Testis (tissue), 3 donors: Measurements from ENCODE around the gene ARID5B. TPM values are rescaled to one million over a fixed set of nuclear protein-coding genes. Genes with fewer than 3 reads are reported as not detected.

Source experiments
- DNase-seq: peaks from one replicate; pipeline ENCODE4 v3.0.0-alpha.2; 2019
- H3K27ac ChIP-seq, 2 donors: fragments of 200-600 bp; sonication (generic); one replicate each; pipeline ENCODE4 v1.5.1; 2019
- H3K27me3 ChIP-seq: fragments of 200-600 bp; sonication (generic); one replicate; pipeline ENCODE4 v1.5.1; 2019
- H3K36me3 ChIP-seq: fragments of 200-600 bp; sonication (generic); one replicate; pipeline ENCODE4 v1.5.1; 2017; ENCODE audit warnings: low read depth; ENCODE audit errors: missing control alignments
- H3K4me1 ChIP-seq: fragments of 200-600 bp; sonication (generic); one replicate; pipeline ENCODE4 v1.5.1; 2019
- H3K4me3 ChIP-seq, 2 donors: fragments of 200-600 bp; sonication (generic); one replicate each; pipeline ENCODE4 v1.5.1; 2017 to 2019
- H3K9me3 ChIP-seq: fragments of 200-600 bp; sonication (generic); one replicate; pipeline ENCODE4 v1.5.1; 2017
- CTCF ChIP-seq, 3 experiments: fragments of 450-650 bp in 2 of 3; fragments of 200-600 bp in 1 of 3; sonication (generic) in 1 of 3; IDR thresholded peaks; one replicate each; pipeline ENCODE4 v1.5.1; 2016 to 2019; ENCODE audit warnings: antibody characterized with exemption in 3 of 3, mild to moderate bottlenecking in 2 of 3, moderate library complexity in 1 of 3
- POLR2A ChIP-seq: fragments of 450-650 bp; IDR thresholded peaks from one replicate; pipeline ENCODE4 v1.6.1; 2017; ENCODE audit warnings: antibody characterized with exemption, mild to moderate bottlenecking, moderate library complexity
- WGBS, 2 donors: methylation state at CpG; one replicate each; pipeline ENCODE4 v1.1.5; 2018; 5-methylcytosine and 5-hydroxymethylcytosine counted together
- intact Hi-C: fragments of 100-400 bp; cut with DNase I; formaldehyde crosslinking; loops from one replicate; pipeline ENCODE4 v1.15.1; 2023; ENCODE audit warnings: low total_unique reads
- polyA plus RNA-seq: library from polyadenylated mRNA; stranded (reverse); fragments of 350-450 nt; fragmentation: Illumina TruSeq; extraction: RNeasy Lipid Tissue Mini Kit (QIAGEN cat#74804); gene quantifications from one replicate; pipeline ENCODE4 v1.2.3, GENCODE V29; 2014; ENCODE audit warnings: low read depth, low replicate concordance; ENCODE audit not compliant: insufficient read depth
- total RNA-seq, 2 donors: library from RNA; depleted of rRNA; stranded (reverse); fragments of >200 nt; gene quantifications; one replicate each; pipeline ENCODE4 v1.2.3, GENCODE V29; 2016

Gene ARID5B
- total and polyA plus RNA-seq, 3 donors from 2014 or later = 14.3 to 73.6 (median 52.1) TPM

DNA sequence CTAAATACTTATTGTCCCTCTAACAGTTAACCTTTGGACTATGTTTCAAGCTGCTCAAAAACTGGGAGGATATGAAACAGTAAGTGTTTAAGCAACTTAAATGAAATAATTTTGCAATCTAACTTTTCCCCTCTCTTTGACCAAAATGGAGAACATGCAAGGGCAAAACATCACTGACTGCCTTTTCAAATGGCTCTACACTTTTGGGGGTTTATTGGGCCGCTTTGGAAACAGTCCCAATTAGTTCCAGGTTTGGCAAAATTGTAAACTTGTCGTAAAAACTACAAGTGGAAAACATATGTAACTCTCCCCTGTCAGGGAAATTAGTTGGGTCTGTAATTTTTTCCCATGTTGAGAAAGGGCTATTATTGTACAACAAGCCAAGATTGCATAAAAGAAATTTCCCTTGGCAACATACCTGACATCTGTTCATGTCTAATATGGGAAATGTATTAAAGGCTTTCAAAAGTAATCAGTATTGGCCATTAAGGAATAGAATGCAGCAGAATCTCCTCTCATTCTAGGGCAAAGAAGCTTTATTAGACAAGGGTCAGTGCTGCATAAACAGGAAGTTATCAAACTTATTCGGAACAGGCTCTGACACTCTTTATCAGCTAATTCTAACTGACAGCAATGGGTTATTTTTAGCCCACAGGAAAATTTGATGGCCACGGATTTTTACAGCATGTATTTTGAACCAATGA lies 157.9 kb downstream of the ARID5B start:
- Histone ChIP-seq H3K4me1 (peaks cover 62% of the 10 kb centered on the region), H3K27me3 (no peaks in the 10 kb centered on the region)
- intact Hi-C loops = no loop called here

GRCh38 chr10:62062028-62062427 lies 160.5 kb downstream of the ARID5B start:
- H3K4me1 ChIP-seq = peaks cover 37% of the 10 kb centered on the region
- H3K9me3 ChIP-seq = no peaks in the 10 kb centered on the region
- DNase-seq = no peak
- no peaks in the 10 kb centered on the region for H3K36me3 ChIP-seq
- H3K27ac ChIP-seq = peak overlapping the region in 1 of 2 donors; percentile 67
- 50 to 77% methylated on average over 1 of the region's 1 CpG for WGBS, 2 donors
- H3K27me3 ChIP-seq = no peaks in the 10 kb centered on the region
- intact Hi-C loops = no loop called here
- no peak for TF ChIP-seq POLR2A
- TF ChIP-seq CTCF (IDR thresholded peaks at IDR 0.05) = no peak
- H3K4me3 ChIP-seq = no peak overlapping the region

More for the DNA sequence above, 157.9 kb downstream of the ARID5B start:
- Histone ChIP-seq H3K27ac (peak overlapping the region; percentile 89 to 96), H3K36me3 (no peaks in the 10 kb centered on the region), H3K9me3 (no peaks in the 10 kb centered on the region), H3K4me3 (no peak overlapping the region)
- DNase-seq = no peak
- WGBS, 2 donors = 53 to 54% methylated on average over 4 of the region's 4 CpGs
- TF ChIP-seq CTCF (IDR thresholded peaks at IDR 0.05) = no peak
- no peak for TF ChIP-seq POLR2A

- Histone ChIP-seq H3K4me3 (no peak overlapping the region), H3K27ac (peak overlapping the region in 1 of 2 donors; percentile 77), H3K9me3 (no peaks in the 10 kb centered on the region), H3K4me1 (peaks cover 31% of the 10 kb centered on the region), H3K36me3 (no peaks in the 10 kb centered on the region), H3K27me3 (no peaks in the 10 kb centered on the region)
- WGBS, 2 donors = 88 to 89% methylated on average over 4 of the region's 4 CpGs
- intact Hi-C loops = no loop called here
- DNase-seq = no peak
- TF ChIP-seq POLR2A (no peak), CTCF (IDR thresholded peaks at IDR 0.05) (no peak)
These were observed 161.4 kb downstream of the ARID5B start for GRCh38 chr10:62062752-62063512.

DNA sequence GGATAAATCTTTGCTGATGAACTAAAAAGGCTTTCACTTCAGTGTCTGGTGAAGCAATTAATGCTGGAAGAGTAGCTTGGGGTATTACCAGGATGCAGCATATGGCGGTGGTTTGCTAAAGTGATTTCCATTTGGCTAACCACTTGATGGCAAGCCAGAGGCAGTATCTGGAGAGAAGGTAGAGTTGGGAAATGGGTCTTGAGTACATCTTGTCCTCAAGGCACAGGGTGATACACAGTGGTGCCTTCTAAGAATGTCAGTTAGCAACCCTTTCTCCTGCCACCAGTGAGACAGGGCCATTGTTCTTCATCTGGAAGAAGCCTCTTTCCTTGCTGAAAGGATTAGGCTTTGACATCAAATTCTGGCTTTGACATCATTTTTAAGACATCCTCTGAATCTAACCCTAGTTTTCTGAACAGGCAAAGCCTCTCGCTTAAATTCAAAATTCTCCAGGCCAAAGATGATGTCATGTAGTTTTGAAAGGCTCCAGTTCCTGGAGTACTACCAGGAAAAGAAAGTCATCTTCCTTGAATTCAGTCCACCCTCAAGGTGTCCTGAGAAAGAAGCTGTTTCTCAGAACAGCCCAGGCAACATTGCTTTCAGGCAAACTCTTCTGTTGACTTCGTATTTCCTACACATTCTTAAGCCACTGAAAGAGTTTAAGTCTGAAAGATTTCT lies 162.4 kb downstream of the ARID5B start:
- H3K9me3 ChIP-seq = no peaks in the 10 kb centered on the region
- H3K27me3 ChIP-seq = no peaks in the 10 kb centered on the region
- intact Hi-C loops = no loop called here
- H3K36me3 ChIP-seq = no peaks in the 10 kb centered on the region
- DNase-seq = no peak
- peaks cover 21% of the 10 kb centered on the region for H3K4me1 ChIP-seq
- H3K4me3 ChIP-seq = no peak overlapping the region
- 77 to 79% methylated on average over 3 of the region's 3 CpGs for WGBS, 2 donors
- no peak for TF ChIP-seq POLR2A
- TF ChIP-seq CTCF (IDR thresholded peaks at IDR 0.05) = no peak
- peak overlapping the region; percentile 26 to 77 for H3K27ac ChIP-seq
